Stimulated activated CD8-positive, alpha-beta memory T cell treated with anti-CD3 and anti-CD28 coated beads, Interleukin-12 subunit alpha, Interleukin-12 subunit beta, amount 100 ng/mL, for 1 hour (primary cell): ENCODE results near the gene LBX2.
"Not testable (repeated sequence)": the region's sequence is repeated elsewhere in the genome, so short reads cannot be mapped to it uniquely, and the experiment has no call there.

Source experiments
- DNase-seq: peaks from one replicate; pipeline ENCODE4 v3.0.0-alpha.2; 2020; ENCODE audit warnings: low read depth

Gene LBX2

DNA sequence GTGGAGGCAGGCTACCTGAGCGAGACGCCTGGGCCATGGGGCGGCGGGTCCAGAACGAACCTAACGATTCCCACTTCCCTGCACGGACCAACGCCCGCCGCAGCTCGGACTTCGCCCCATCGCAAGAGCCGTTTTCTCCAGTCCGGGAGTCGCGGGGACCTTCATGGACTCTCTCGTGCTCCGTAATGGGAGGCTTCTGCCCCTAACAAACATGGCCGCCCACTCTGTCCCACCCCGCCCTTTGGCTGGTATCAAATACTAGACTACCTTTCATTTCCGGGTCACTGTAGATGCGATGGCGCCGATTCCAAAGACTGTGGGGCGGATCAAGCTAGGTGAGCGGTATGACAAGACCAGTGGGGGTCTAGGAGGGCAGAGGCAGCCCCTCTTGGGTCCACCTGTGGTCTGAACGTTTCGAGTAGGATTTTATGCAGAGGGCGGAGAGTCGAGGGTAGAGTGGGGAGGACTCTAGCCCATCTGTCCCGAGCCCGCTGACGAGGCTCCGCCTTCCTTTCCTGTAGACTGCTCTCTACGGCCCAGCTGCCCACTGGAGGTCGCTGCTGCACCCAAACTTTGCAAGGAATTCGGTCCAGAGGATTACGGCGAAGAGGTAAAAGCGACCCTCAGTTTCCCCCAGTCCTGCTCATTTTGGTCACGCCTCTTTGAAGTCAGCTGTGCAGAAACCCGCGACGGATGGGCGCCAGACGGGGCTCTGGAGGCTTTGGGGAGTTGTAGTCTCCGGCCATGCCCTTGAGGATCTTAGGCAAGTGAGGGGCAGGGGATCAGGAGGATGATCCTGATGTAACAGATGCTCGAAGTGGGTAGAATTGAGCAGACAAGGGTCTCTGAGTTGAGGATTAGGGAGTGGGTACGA lies 16.4 kb downstream of the LBX2 start, which contains the start of the genes CCDC142 and TTC31:
CCDC142 (minus strand) TSS at position 198 of the 874 bp plus-strand sequence; CDS start at position 37, 161 bp downstream.
TTC31 (plus strand) TSS at position 281 of the 874 bp plus-strand sequence; CDS start at position 296, 15 bp downstream.
- peak; percentile 86 for DNase-seq

DNA sequence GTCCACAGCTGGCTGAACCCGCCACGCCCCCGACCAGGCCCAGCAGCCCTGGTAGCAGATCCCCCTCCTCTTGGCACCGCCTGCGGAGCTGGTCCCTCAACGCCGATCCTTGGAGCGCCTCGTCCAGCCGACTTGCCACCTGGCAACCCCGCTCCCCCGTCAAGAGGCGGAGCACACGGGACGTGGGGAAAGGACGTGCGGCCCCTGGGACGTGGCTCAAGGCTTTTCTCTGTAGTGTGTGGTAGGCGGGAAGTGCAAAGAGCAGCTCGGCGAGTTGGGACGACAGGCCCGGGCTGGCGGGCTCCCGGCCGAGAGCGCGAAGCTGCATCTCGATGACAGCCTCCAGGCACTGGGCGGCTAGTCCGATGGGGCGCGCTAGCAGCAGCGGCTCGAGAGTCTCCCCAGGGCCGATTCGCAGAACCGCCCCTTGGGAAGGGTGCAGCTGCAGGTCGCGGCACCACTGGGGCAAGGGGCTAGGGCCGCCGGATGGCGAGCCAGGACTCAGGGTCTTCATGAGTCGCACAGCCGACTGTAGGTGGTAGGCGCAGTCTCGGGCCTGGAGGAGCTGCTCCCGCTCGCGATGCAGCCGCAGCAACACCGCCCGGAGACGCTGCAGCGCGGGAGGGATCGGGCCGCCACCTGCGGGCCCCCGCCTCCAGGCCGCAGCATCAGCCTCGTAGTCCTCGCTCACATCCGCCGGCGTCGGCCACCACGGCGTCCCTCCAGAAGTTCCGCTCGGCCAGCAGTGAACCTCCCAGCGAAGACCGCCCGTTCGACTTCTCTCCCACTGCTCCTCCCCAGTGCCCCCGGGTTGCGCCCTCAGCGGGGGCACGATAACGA lies 17.2 kb downstream of the LBX2 start:
- no peak for DNase-seq

GRCh38 chr2:74481431-74481830 lies 18.0 kb downstream of the LBX2 start:
- no peak for DNase-seq

GRCh38 chr2:74474899-74475298 lies 24.5 kb downstream of the LBX2 start:
- no peak for DNase-seq

DNA sequence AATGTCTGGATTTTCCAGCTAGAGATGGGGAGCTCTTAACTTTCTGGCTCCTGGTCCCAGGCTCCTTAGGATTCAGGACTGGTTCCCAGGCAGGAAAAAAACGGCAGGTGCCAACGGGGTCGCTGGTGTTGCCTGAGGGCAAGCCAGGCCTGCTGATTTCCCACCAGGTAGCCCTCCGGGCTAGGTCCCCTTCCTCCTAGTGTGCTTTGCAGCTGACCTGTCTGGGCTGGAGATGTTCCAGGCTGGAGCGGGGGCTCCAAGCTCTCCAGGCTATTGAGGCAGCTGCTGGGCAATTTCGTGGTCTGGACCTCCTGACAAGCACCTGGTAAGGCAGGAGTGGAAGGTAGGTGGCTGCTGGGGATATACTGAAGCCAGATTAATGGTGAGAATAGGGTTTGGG lies 24.9 kb downstream of the LBX2 start:
- no peak for DNase-seq

DNA sequence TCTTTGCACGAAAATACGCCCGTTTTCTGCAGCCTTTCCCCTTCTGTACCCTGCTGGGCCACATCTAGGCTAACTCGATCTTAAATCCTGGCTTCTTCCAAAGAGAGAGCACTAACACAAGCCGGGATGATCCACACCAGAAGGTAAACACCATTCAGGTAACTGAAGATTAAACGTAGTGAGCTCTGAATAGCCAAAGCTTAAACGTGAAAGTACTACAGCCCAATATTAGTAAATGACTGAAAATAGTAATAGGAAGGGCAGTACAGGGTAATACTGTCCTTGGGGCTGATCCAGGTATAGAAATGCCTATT lies 26.5 kb downstream of the LBX2 start:
- no peak for DNase-seq

- DNase-seq: peak; percentile 96
These were observed 27.1 kb downstream of the LBX2 start, which contains the start of gene MRPL53 for GRCh38 chr2:74472086-74472944. MRPL53 (minus strand) TSS chr2:74472680; CDS start chr2:74472660, 20 bp downstream.

DNA sequence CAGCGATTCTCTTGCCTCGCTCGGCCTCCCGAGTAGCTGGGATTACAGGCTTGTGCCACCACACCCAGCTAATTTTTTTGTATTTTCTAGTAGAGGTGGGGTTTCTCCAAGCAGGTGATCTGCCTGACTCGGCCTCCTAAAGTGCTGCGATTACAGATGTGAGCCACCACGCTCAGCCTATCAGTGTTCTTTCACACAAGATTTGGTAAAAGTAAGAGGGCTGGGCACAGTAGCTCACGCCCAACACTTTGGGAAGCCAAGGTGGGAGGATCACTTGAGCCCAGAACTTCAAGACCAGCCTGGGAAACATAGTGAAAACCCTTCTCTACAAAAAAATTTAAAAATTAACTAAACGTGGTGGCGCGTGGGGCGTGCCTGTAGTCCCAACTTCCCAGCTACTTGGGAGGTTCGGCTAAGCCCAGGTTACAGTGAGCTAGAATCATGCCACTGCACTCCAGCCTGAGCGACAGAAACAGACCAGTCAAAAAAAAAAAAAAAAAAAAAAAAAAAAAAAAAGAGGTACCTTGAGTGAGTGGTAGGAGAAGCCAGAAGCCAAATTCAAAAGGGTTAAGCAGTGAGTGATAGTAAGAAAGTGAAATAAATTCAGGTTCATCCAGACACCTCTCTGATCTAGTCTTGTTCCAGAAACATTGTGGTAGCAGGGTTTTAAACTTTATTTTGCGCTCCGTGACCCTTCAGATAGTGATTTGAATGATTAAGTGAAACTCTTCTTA lies 27.9 kb downstream of the LBX2 start:
- no peak for DNase-seq

- DNase-seq: not testable (repeated sequence)
These were observed 28.7 kb downstream of the LBX2 start for GRCh38 chr2:74470742-74471141.

- DNase-seq: no peak
These were observed 35.0 kb downstream of the LBX2 start for GRCh38 chr2:74464406-74464805.

DNA sequence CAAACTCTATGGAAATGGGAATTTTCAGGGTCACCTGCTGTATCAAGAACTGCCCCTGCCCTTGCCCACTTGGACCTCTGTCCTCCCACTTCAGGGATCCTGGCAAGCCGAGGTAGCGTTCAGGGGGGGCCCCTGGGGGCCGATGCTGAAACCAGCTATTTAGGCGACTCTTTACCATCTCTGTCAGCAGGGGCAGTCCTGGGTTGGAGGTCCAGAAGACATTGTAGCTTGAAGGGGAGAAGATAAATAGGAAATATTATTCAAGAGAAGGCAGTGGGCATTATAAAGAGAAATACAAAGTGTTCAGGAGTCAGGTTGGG lies 36.7 kb downstream of the LBX2 start:
- no peak for DNase-seq

DNA sequence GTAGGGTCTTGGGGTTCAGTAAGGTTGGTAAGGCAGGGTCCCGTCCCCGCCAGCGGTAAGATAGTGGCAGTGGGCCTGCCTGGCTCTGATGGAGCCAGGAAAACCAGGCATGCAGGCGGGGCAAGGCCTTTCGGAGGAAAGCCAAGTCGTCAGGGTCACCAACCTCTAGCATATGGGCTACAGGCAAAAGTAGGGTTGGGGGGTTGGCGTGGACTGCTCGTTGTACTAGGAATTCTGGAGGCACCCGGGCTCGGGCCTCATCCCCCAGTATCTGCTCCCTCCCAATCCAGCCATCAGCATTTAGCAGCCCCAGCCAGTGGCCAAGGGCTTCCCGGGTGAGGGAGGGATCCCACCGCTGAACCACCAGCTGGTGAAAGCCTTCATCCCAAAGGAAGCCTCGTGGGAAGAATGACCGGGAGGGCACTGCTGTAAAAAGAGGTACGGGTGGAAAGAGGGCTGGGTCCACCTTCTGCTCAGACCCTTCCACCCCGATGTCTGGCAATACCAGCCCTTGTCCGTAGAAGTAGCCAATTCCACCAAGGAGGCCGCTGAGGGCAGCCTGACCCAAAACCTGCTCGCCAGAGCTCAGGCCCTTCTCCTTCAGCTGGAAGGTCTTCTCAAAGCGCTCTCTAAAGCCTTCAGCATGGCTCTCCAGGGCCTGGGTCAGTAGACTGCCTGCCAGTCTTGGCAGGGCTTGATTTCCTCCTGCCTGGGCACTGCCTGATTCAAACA lies 37.2 kb downstream of the LBX2 start:
- no peak for DNase-seq

- DNase-seq: no peak
These were observed 38.0 kb downstream of the LBX2 start for GRCh38 chr2:74461187-74462053.

GRCh38 chr2:74460187-74460586 lies 39.2 kb downstream of the LBX2 start:
- DNase-seq: not testable (repeated sequence)

- not testable (repeated sequence) for DNase-seq
These were observed 39.8 kb downstream of the LBX2 start for GRCh38 chr2:74459503-74460118.

GRCh38 chr2:74458938-74459363 lies 40.5 kb downstream of the LBX2 start:
- no peak for DNase-seq

GRCh38 chr2:74458132-74458937 lies 41.1 kb downstream of the LBX2 start, which contains the start of gene WBP1:
WBP1 (plus strand) TSS chr2:74458438; CDS start chr2:74458603, 165 bp downstream.
- peak; percentile 98 for DNase-seq

GRCh38 chr2:74457549-74458131 lies 41.8 kb downstream of the LBX2 start:
- DNase-seq: peak; percentile 69
